Activated naive CD4-positive, alpha-beta T cell treated with anti-CD3 and anti-CD28 coated beads, Interleukin-2, amount 50 U/mL, for 24 hours (primary cell): Measurements from ENCODE around the gene MTHFD2.

Experiments
- H3K27ac Mint-ChIP-seq: one replicate; pipeline ENCODE4 v1.8.0; 2021; ENCODE audit warnings: mild to moderate bottlenecking, mixed read lengths
- H3K27me3 Mint-ChIP-seq: one replicate; pipeline ENCODE4 v1.8.0; 2021; ENCODE audit warnings: mixed read lengths
- H3K36me3 Mint-ChIP-seq: one replicate; pipeline ENCODE4 v1.8.0; 2021; ENCODE audit warnings: mixed read lengths
- H3K4me1 Mint-ChIP-seq: one replicate; pipeline ENCODE4 v1.8.0; 2021; ENCODE audit warnings: mixed read lengths
- H3K4me3 Mint-ChIP-seq: one replicate; pipeline ENCODE4 v1.8.0; 2021; ENCODE audit warnings: mild to moderate bottlenecking, mixed read lengths
- H3K9me3 Mint-ChIP-seq: one replicate; pipeline ENCODE4 v1.8.0; 2021; ENCODE audit warnings: mixed read lengths

MTHFD2 gene

GRCh38 chr2:74261204-74261864 is 62.9 kb downstream of the MTHFD2 start:
- Mint-ChIP-seq H3K9me3 (no peaks in the 10 kb centered on the region), H3K36me3 (peaks cover 2% of the 10 kb centered on the region), H3K4me3 (no peak overlapping the region), H3K4me1 (peaks cover 4% of the 10 kb centered on the region), H3K27me3 (no peaks in the 10 kb centered on the region), H3K27ac (no peak overlapping the region)

- no peaks in the 10 kb centered on the region for H3K9me3 Mint-ChIP-seq
- H3K4me3 Mint-ChIP-seq = no peak overlapping the region
- no peaks in the 10 kb centered on the region for H3K27me3 Mint-ChIP-seq
- no peak overlapping the region for H3K27ac Mint-ChIP-seq
- peaks cover 2% of the 10 kb centered on the region for H3K36me3 Mint-ChIP-seq
- H3K4me1 Mint-ChIP-seq = peaks cover 13% of the 10 kb centered on the region
Observed at GRCh38 chr2:74262681-74263080, 64.3 kb downstream of the MTHFD2 start.

GRCh38 chr2:74264281-74264680 is 65.9 kb downstream of the MTHFD2 start:
- H3K4me1 Mint-ChIP-seq = peaks cover 16% of the 10 kb centered on the region
- H3K9me3 Mint-ChIP-seq = no peaks in the 10 kb centered on the region
- no peaks in the 10 kb centered on the region for H3K27me3 Mint-ChIP-seq
- peaks cover 2% of the 10 kb centered on the region for H3K36me3 Mint-ChIP-seq
- no peak overlapping the region for H3K27ac Mint-ChIP-seq
- no peak overlapping the region for H3K4me3 Mint-ChIP-seq

GRCh38 chr2:74267068-74267467 is 68.7 kb downstream of the MTHFD2 start:
- Mint-ChIP-seq H3K9me3 (no peaks in the 10 kb centered on the region), H3K27me3 (no peaks in the 10 kb centered on the region), H3K36me3 (peaks cover 3% of the 10 kb centered on the region), H3K4me1 (peaks cover 21% of the 10 kb centered on the region), H3K27ac (no peak overlapping the region), H3K4me3 (peak overlapping the region; percentile 20)
